IMR-90 (cell line): ENCODE data around the gene SPON1.

Source experiments
- CEBPB ChIP-seq: IDR thresholded peaks from 2 replicates; pipeline ENCODE4 v1.6.1; 2012; ENCODE audit warnings: low read depth, low read length, improper control_type of control experiment
- CHD1 ChIP-seq: IDR thresholded peaks from 2 replicates; pipeline ENCODE4 v1.6.1; 2012; ENCODE audit warnings: low read depth, low read length, improper control_type of control experiment
- FOS ChIP-seq: fragments of 150-350 bp; IDR thresholded peaks from 2 replicates; pipeline ENCODE4 v1.6.1; 2016; ENCODE audit warnings: low read depth, low read length
- MAFK ChIP-seq: IDR thresholded peaks from 2 replicates; pipeline ENCODE4 v1.6.1; 2012; ENCODE audit warnings: low read depth, low read length, improper control_type of control experiment
- MAZ ChIP-seq: IDR thresholded peaks from 2 replicates; pipeline ENCODE4 v1.6.1; 2012; ENCODE audit warnings: low read depth, mild to moderate bottlenecking, low read length, improper control_type of control experiment, moderate library complexity, borderline replicate concordance
- MXI1 ChIP-seq: IDR thresholded peaks from 2 replicates; pipeline ENCODE4 v1.6.1; 2012; ENCODE audit warnings: low read depth, mild to moderate bottlenecking, low read length, moderate library complexity, borderline replicate concordance
- NFE2L2 ChIP-seq: fragments of 150-350 bp; IDR thresholded peaks from 2 replicates; pipeline ENCODE4 v1.6.1; 2016; ENCODE audit warnings: low read depth, mild to moderate bottlenecking, low read length
- POLR2A ChIP-seq: IDR thresholded peaks from 2 replicates; pipeline ENCODE4 v1.6.1; 2012; ENCODE audit warnings: mild to moderate bottlenecking, low read depth, low read length
- RFX5 ChIP-seq: IDR thresholded peaks from 2 replicates; pipeline ENCODE4 v1.8.0; 2012; ENCODE audit warnings: low read depth, mild to moderate bottlenecking, low read length, moderate library complexity
- SMC3 ChIP-seq: fragments of 150-350 bp; IDR thresholded peaks from 2 replicates; pipeline ENCODE4 v1.6.1; 2016; ENCODE audit warnings: low read depth, mild to moderate bottlenecking, antibody characterized with exemption, low read length, moderate library complexity
- TF ChIP-seq, protein P1 (sequence below): conservative IDR thresholded peaks from 2 replicates; pipeline ENCODE4 v1.5.1; 2012; ENCODE audit warnings: mild to moderate bottlenecking, low read depth, low read length, improper control_type of control experiment
- TF ChIP-seq, protein P2 (sequence below): fragments of 150-350 bp; IDR thresholded peaks from 2 replicates; pipeline ENCODE4 v1.6.1; 2017; ENCODE audit warnings: mild to moderate bottlenecking, antibody characterized with exemption, low read length, low read depth
- TF ChIP-seq, protein P3 (sequence below): fragments of 150-350 bp; IDR thresholded peaks from 2 replicates; pipeline ENCODE4 v1.6.1; 2016; ENCODE audit warnings: low read depth, mild to moderate bottlenecking, low read length, moderate library complexity, borderline replicate concordance

DNA sequence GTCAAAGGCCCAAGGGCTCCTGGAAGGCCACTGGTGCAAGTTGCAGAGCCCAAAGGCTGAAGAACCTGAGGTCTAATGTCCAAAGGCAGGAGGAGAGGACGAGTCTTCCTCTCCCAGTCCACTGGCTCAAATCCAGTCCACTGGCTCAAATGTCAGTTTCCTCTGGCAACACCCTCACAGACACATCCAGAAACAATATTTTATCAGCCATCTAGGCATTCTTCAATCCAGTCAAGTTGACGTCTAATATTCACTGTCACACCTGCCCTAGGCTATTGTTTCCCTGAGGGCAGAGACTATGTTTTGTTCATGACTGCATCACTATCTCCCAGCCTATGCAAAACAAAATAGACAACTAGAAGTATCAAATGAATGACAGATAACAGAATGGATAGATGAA, 148.1 kb downstream of the SPON1 start:
- TF ChIP-seq, protein P1, sequence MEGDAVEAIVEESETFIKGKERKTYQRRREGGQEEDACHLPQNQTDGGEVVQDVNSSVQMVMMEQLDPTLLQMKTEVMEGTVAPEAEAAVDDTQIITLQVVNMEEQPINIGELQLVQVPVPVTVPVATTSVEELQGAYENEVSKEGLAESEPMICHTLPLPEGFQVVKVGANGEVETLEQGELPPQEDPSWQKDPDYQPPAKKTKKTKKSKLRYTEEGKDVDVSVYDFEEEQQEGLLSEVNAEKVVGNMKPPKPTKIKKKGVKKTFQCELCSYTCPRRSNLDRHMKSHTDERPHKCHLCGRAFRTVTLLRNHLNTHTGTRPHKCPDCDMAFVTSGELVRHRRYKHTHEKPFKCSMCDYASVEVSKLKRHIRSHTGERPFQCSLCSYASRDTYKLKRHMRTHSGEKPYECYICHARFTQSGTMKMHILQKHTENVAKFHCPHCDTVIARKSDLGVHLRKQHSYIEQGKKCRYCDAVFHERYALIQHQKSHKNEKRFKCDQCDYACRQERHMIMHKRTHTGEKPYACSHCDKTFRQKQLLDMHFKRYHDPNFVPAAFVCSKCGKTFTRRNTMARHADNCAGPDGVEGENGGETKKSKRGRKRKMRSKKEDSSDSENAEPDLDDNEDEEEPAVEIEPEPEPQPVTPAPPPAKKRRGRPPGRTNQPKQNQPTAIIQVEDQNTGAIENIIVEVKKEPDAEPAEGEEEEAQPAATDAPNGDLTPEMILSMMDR: no peak
- no peak for TF ChIP-seq NFE2L2
- TF ChIP-seq MAZ: no peak
- TF ChIP-seq POLR2A: no peak
- TF ChIP-seq, protein P2, sequence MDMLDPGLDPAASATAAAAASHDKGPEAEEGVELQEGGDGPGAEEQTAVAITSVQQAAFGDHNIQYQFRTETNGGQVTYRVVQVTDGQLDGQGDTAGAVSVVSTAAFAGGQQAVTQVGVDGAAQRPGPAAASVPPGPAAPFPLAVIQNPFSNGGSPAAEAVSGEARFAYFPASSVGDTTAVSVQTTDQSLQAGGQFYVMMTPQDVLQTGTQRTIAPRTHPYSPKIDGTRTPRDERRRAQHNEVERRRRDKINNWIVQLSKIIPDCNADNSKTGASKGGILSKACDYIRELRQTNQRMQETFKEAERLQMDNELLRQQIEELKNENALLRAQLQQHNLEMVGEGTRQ: no peak
- TF ChIP-seq CEBPB: no peak
- TF ChIP-seq FOS: no peak
- no peak for TF ChIP-seq MAFK
- TF ChIP-seq SMC3: no peak
- no peak for TF ChIP-seq CHD1
- TF ChIP-seq MXI1: no peak
- TF ChIP-seq RFX5: no peak
- TF ChIP-seq, protein P3, sequence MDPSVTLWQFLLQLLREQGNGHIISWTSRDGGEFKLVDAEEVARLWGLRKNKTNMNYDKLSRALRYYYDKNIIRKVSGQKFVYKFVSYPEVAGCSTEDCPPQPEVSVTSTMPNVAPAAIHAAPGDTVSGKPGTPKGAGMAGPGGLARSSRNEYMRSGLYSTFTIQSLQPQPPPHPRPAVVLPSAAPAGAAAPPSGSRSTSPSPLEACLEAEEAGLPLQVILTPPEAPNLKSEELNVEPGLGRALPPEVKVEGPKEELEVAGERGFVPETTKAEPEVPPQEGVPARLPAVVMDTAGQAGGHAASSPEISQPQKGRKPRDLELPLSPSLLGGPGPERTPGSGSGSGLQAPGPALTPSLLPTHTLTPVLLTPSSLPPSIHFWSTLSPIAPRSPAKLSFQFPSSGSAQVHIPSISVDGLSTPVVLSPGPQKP: no peak
